Cardiac muscle cell (in vitro differentiated cells and primary cell): ENCODE data around the gene DLGAP1. TPM values are rescaled to one million over a fixed set of nuclear protein-coding genes. Genes with fewer than 3 reads are reported as not detected.

ENCODE experiments used
- DNase-seq, 2 donors: peaks; one replicate each; pipeline versions ENCODE4 v3.0.0 to v3.0.0-alpha.2; 2010 to 2017; ENCODE audit warnings: low read depth in 1 of 2, low spot score in 1 of 2
- H3K27ac ChIP-seq: fragments of 200-600 bp; sonication (generic); 2 replicates; pipeline ENCODE4 v1.5.1; 2016
- H3K27me3 ChIP-seq: fragments of 200-600 bp; sonication (generic); 2 replicates; pipeline ENCODE4 v1.6.0; 2016; ENCODE audit warnings: control low read depth
- H3K36me3 ChIP-seq: fragments of 200-600 bp; sonication (generic); 2 replicates; pipeline ENCODE4 v1.5.1; 2016; ENCODE audit warnings: control low read depth
- H3K4me1 ChIP-seq: fragments of 200-600 bp; sonication (generic); 2 replicates; pipeline ENCODE4 v1.8.1; 2017; ENCODE audit warnings: low read depth, mild to moderate bottlenecking, mixed run types
- H3K4me3 ChIP-seq: fragments of 200-600 bp; sonication (generic); 2 replicates; pipeline ENCODE4 v1.5.1; 2016; ENCODE audit warnings: mild to moderate bottlenecking
- H3K9me3 ChIP-seq: fragments of 200-600 bp; sonication (generic); 2 replicates; pipeline ENCODE4 v1.5.1; 2017; ENCODE audit warnings: low read depth, mild to moderate bottlenecking, control low read depth
- polyA plus RNA-seq: library from polyadenylated mRNA; unstranded; fragments of >200 nt; fragmentation: Nextera tagmentation; extraction: Ambion mirVana; gene quantifications from 2 replicates; pipeline ENCODE4 v1.2.1, GENCODE V29; 2016
- total RNA-seq: library from RNA; depleted of rRNA; stranded (reverse); fragments of >200 nt; gene quantifications from 2 replicates; pipeline ENCODE4 v1.2.3, GENCODE V29; 2016
- TF ChIP-seq, protein P1 (sequence below): IDR thresholded peaks from 2 replicates; pipeline ENCODE4 v1.5.1; 2012; ENCODE audit warnings: low read depth, mild to moderate bottlenecking, low read length

DLGAP1 gene
- total and polyA plus RNA-seq, 2 experiments from 2014 or later: 2.5 to 7.9 TPM

- TF ChIP-seq, protein P1, sequence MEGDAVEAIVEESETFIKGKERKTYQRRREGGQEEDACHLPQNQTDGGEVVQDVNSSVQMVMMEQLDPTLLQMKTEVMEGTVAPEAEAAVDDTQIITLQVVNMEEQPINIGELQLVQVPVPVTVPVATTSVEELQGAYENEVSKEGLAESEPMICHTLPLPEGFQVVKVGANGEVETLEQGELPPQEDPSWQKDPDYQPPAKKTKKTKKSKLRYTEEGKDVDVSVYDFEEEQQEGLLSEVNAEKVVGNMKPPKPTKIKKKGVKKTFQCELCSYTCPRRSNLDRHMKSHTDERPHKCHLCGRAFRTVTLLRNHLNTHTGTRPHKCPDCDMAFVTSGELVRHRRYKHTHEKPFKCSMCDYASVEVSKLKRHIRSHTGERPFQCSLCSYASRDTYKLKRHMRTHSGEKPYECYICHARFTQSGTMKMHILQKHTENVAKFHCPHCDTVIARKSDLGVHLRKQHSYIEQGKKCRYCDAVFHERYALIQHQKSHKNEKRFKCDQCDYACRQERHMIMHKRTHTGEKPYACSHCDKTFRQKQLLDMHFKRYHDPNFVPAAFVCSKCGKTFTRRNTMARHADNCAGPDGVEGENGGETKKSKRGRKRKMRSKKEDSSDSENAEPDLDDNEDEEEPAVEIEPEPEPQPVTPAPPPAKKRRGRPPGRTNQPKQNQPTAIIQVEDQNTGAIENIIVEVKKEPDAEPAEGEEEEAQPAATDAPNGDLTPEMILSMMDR: no peak
- Histone ChIP-seq H3K4me3 (no peak overlapping the region), H3K4me1 (no peaks in the 10 kb centered on the region), H3K36me3 (no peaks in the 10 kb centered on the region), H3K27ac (no peak overlapping the region), H3K27me3 (no peaks in the 10 kb centered on the region), H3K9me3 (no peaks in the 10 kb centered on the region)
- no peak for DNase-seq
Observed at GRCh38 chr18:4384932-4385331, 70.2 kb downstream of the DLGAP1 start.

DNA sequence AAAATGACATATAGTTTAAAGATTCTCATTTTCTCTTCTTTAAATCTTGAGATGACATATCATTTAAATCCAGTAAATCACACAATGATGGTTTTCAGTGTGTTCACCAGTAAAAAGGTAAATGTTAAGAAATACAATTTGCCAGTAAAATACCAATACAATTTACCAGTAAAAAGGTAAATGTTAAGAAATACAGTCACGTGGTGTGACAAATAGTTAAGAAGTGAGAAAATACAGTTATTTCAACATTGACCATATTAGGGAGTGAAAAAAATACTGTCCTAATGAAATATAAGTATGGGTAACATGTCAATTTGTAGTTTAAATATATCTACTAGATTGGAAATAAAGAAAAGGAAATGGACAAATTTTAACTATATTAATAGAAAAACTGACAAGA is 80.5 kb downstream of the DLGAP1 start:
- Histone ChIP-seq H3K27me3 (peaks cover 3% of the 10 kb centered on the region), H3K27ac (no peak overlapping the region), H3K4me1 (no peaks in the 10 kb centered on the region), H3K9me3 (no peaks in the 10 kb centered on the region), H3K36me3 (no peaks in the 10 kb centered on the region), H3K4me3 (no peak overlapping the region)
- TF ChIP-seq, protein P1: no peak
- DNase-seq: no peak

DNA sequence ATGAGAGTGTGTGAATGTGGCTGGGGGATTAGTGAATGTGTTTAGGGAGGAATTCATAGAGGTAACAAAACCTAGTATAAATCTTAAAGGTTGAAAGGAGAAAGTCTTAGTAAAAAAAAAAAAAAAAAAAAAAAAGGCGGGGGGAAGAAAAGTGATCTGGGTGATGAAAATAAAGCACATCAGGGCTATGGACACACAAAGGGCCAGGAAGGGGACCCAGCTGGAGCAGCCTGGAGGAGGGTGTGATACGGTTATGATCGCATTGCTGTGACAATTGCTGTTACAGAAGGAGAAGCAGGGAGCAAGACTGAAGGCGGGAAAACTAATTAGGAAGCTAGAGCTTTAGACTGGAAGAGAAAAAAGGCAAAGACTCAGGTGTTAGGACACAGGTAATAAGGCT is 85.4 kb downstream of the DLGAP1 start:
- H3K36me3 ChIP-seq: no peaks in the 10 kb centered on the region
- H3K4me3 ChIP-seq: no peak overlapping the region
- H3K27ac ChIP-seq: no peak overlapping the region
- no peaks in the 10 kb centered on the region for H3K4me1 ChIP-seq
- no peaks in the 10 kb centered on the region for H3K9me3 ChIP-seq
- TF ChIP-seq, protein P1: no peak
- no peak for DNase-seq
- H3K27me3 ChIP-seq: peaks cover 3% of the 10 kb centered on the region

DNA sequence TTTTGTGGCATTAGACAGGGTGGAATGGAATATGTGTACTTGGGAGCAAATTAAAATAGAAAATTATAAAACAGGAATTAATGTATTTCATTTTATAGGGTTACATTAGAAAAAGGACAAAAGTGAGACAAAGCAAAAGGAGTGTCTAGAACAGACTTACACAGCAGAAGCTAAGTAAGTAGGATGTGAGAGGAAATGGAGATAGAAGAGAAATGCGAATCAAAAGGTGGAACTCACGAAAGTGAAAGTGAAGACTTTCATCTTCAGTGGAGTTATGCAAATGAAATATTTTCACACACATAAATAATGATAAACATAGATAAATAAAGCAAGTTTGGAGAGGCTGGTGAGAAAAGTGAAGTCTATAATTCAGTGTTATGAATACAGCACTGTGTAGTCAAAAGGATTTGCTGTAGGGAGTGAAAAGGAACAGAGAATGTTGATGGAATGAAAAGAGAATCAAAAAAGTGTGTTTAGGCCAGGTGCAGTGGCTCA is 94.8 kb downstream of the DLGAP1 start:
- Histone ChIP-seq H3K4me1 (no peaks in the 10 kb centered on the region), H3K27me3 (peaks cover 32% of the 10 kb centered on the region), H3K4me3 (no peak overlapping the region), H3K27ac (no peak overlapping the region), H3K36me3 (no peaks in the 10 kb centered on the region), H3K9me3 (no peaks in the 10 kb centered on the region)
- DNase-seq: no peak
- TF ChIP-seq, protein P1: no peak

- H3K27ac ChIP-seq: no peak overlapping the region
- no peak for DNase-seq
- no peaks in the 10 kb centered on the region for H3K4me1 ChIP-seq
Observed at GRCh38 chr18:4358618-4359017, 96.5 kb downstream of the DLGAP1 start.

More at GRCh38 chr18:4358618-4359017, 96.5 kb downstream of the DLGAP1 start:
- H3K9me3 ChIP-seq: no peaks in the 10 kb centered on the region
- no peak overlapping the region for H3K4me3 ChIP-seq
- H3K36me3 ChIP-seq: no peaks in the 10 kb centered on the region
- TF ChIP-seq, protein P1: no peak
- peaks cover 47% of the 10 kb centered on the region for H3K27me3 ChIP-seq
